ENCODE measurements around the gene GAPDH. TPM values are rescaled to one million over a fixed set of nuclear protein-coding genes. Genes with fewer than 3 reads are reported as not detected.
A peak's percentile ranks its signal among the peaks of the same experiment; 100 is the strongest.

The GAPDH gene
- polyA plus RNA-seq, 1 donor (not counting 4 experiments of a cell fraction or from before 2014, with no cell fraction given): 8,390 TPM

- Histone ChIP-seq H3K9me3 (ENCODE audit: control insufficient read depth, low read depth, low read length) (no peaks in the 10 kb centered on the region), H2AFZ (ENCODE audit: control insufficient read depth, low read length) (peak within 1 kb of the TSS; percentile 98), H3K27ac (ENCODE audit: control insufficient read depth, insufficient read depth, low read length) (peak within 1 kb of the TSS; percentile 89), H3K4me1 (ENCODE audit: control insufficient read depth, extremely low read depth, insufficient read depth, low read length) (peaks cover 23% of the 10 kb centered on the region), H3K9ac (ENCODE audit: control insufficient read depth, extremely low read depth, insufficient read depth, low read length) (peak within 1 kb of the TSS; percentile 95), H3K4me3 (ENCODE audit: control insufficient read depth in 2 of 3, extremely low read depth in 1 of 3, insufficient read depth in 2 of 3, low read depth in 1 of 3, low read length in 3 of 3) (peak within 1 kb of the TSS; percentile 48 to 99 (median 95)), H3K4me2 (ENCODE audit: control insufficient read depth, extremely low read depth, insufficient read depth, low read depth, low read length) (peak within 1 kb of the TSS; percentile 99), H3K79me2 (ENCODE audit: control insufficient read depth, insufficient read depth, low read length) (peaks cover 42% of the 10 kb centered on the region), H3K9me1 (ENCODE audit: control insufficient read depth, extremely low read depth, insufficient read depth, low read length) (no peaks in the 10 kb centered on the region), H3K36me3 (ENCODE audit: control insufficient read depth in 2 of 2, extremely low read depth in 1 of 2, insufficient read depth in 2 of 2, low read length in 2 of 2) (peaks cover 4 to 6% of the 10 kb centered on the region in 2 experiments), H4K20me1 (ENCODE audit: control insufficient read depth, extremely low read depth, insufficient read depth, low read length) (no peaks in the 10 kb centered on the region), H3K27me3 (ENCODE audit: control insufficient read depth, extremely low read depth, insufficient read depth, low read length) (no peaks in the 10 kb centered on the region)
- FAIRE-seq: no peak
- dilution Hi-C loops (cut with MboI; ENCODE audit: extremely low pct_ligation_motif_present, low sequenced_read_pairs): no loop called here
- no peak for TF ChIP-seq CTCF (optimal IDR thresholded peaks at IDR 0.05 in 1 of 3, IDR thresholded peaks at IDR 0.05 in 1 of 3, conservative IDR thresholded peaks at IDR 0.05 in 1 of 3; ENCODE audit: extremely low read depth in 1 of 3, insufficient read depth in 2 of 3, low read length in 3 of 3)
- TF ChIP-seq EZH2 (IDR thresholded peaks at IDR 0.05; ENCODE audit: low read length): no peak
- DNase-seq (ENCODE audit: low read depth, low spot score): no peak
Measured at GRCh38 chr12:6493497-6494257, 40.6 kb upstream of the GAPDH start, which contains the start of gene NCAPD2. TSS of gene NCAPD2 (plus strand) at chr12:6494102. CDS start at chr12:6495099, 997 bp downstream.

DNA sequence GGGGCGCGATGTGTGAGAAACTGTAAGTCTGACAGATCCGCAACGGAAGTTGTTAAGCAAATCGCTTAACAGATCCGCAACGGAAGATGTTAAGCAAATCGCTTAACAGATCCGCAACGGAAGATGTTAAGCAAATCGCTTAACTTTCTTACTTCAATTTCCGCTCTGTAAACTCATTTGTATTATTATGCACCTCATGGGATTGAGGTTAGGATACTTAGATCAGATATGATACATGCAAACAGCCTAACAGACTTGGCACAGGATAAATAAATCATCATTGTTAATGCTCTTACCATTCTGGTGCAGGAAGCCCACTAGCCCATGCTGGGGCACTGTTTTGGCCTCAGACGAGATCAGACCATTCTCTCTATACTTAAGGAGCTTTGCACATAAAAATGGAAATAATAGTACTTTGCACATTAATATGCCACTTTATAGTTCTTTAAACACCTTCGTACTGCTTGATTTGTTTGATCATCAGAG, 40.0 kb upstream of the GAPDH start:
- Histone ChIP-seq H3K9ac (ENCODE audit: control insufficient read depth, extremely low read depth, insufficient read depth, low read length) (peak overlapping the region; percentile 95), H3K4me1 (ENCODE audit: control insufficient read depth, extremely low read depth, insufficient read depth, low read length) (peaks cover 23% of the 10 kb centered on the region), H3K79me2 (ENCODE audit: control insufficient read depth, insufficient read depth, low read length) (peaks cover 44% of the 10 kb centered on the region), H3K9me3 (ENCODE audit: control insufficient read depth, low read depth, low read length) (no peaks in the 10 kb centered on the region), H3K4me3 (ENCODE audit: control insufficient read depth in 2 of 3, extremely low read depth in 1 of 3, insufficient read depth in 2 of 3, low read depth in 1 of 3, low read length in 3 of 3) (peak overlapping the region; percentile 48 to 99 (median 95)), H3K36me3 (ENCODE audit: control insufficient read depth in 2 of 2, extremely low read depth in 1 of 2, insufficient read depth in 2 of 2, low read length in 2 of 2) (peaks cover 5 to 12% of the 10 kb centered on the region in 2 experiments), H3K9me1 (ENCODE audit: control insufficient read depth, extremely low read depth, insufficient read depth, low read length) (no peaks in the 10 kb centered on the region), H3K27ac (ENCODE audit: control insufficient read depth, insufficient read depth, low read length) (peak overlapping the region; percentile 84), H2AFZ (ENCODE audit: control insufficient read depth, low read length) (peak overlapping the region; percentile 94), H3K27me3 (ENCODE audit: control insufficient read depth, extremely low read depth, insufficient read depth, low read length) (no peaks in the 10 kb centered on the region), H4K20me1 (ENCODE audit: control insufficient read depth, extremely low read depth, insufficient read depth, low read length) (no peaks in the 10 kb centered on the region), H3K4me2 (ENCODE audit: control insufficient read depth, extremely low read depth, insufficient read depth, low read depth, low read length) (peak overlapping the region; percentile 99)
- TF ChIP-seq CTCF (optimal IDR thresholded peaks at IDR 0.05 in 1 of 3, IDR thresholded peaks at IDR 0.05 in 1 of 3, conservative IDR thresholded peaks at IDR 0.05 in 1 of 3; ENCODE audit: extremely low read depth in 1 of 3, insufficient read depth in 2 of 3, low read length in 3 of 3) (peak in 2 of 3 experiments; percentile 7 to 12), EZH2 (IDR thresholded peaks at IDR 0.05; ENCODE audit: low read length) (no peak)
- peak; percentile 67 for FAIRE-seq
- no peak for DNase-seq (ENCODE audit: low read depth, low spot score)
- dilution Hi-C loops (cut with MboI; ENCODE audit: extremely low pct_ligation_motif_present, low sequenced_read_pairs): no loop called here

All from keratinocyte (primary cell).